A549 (cell line): ENCODE measurements around the gene DSCAML1. TPM values are rescaled to one million over a fixed set of nuclear protein-coding genes. Genes with fewer than 3 reads are reported as not detected.
A peak's percentile ranks its signal among the peaks of the same experiment; 100 is the strongest.

Experiments
- ATAC-seq, 2 experiments: fragments of 200-7000 bp in 1 of 2; fragments of >200 bp in 1 of 2; cut with Nextera tagmentation in 1 of 2; cut with Tn5 transposase in 1 of 2; 3 replicates each; pipeline versions ENCODE4 v1.8.0 to v1.9.1; 2018 to 2020; ENCODE audit warnings: mild to moderate bottlenecking in 1 of 2, moderate library complexity in 1 of 2
- CTCF ChIA-PET: fragments of 300-600 bp; sonication (Branson Sonifier 250); formaldehyde crosslinking; extraction: SDS; loops from one replicate; lab custom pipeline; 2021; ENCODE audit warnings: antibody characterized with exemption, inconsistent platforms; lab: Yijun Ruan, JAX
- POLR2A ChIA-PET: fragments of 350-600 bp; formaldehyde crosslinking; extraction: SDS; loops from one replicate; lab custom pipeline; 2021; ENCODE audit warnings: antibody characterized with exemption, inconsistent platforms; lab: Yijun Ruan, JAX
- DNase-seq, 2 experiments: peaks; one replicate each; pipeline versions ENCODE4 v3.0.0 to v3.0.0-alpha.2; 2011 to 2016; ENCODE audit warnings: low read depth in 1 of 2, low spot score in 1 of 2
- FAIRE-seq: peaks from 2 replicates; lab custom pipeline; 2011; peaks lifted over from hg19 to GRCh38; lab: Jason Lieb, UNC
- H3K27ac ChIP-seq, 2 experiments: fragments of >200 bp; sonication (Bioruptor Twin); formaldehyde crosslinking; 3 replicates each; pipeline ENCODE4 v1.5.1; 2016 to 2017
- H3K4me1 ChIP-seq: fragments of >200 bp; sonication (Bioruptor Twin); formaldehyde crosslinking; 3 replicates; pipeline ENCODE4 v1.6.1; 2016
- H3K4me2 ChIP-seq: fragments of >200 bp; sonication (Bioruptor Twin); formaldehyde crosslinking; 3 replicates; pipeline ENCODE4 v1.6.1; 2016
- H3K4me3 ChIP-seq: fragments of >200 bp; sonication (Bioruptor Twin); formaldehyde crosslinking; 3 replicates; pipeline ENCODE4 v1.5.1; 2016
- H3K9me3 ChIP-seq: fragments of >200 bp; sonication (Bioruptor Twin); formaldehyde crosslinking; 3 replicates; pipeline ENCODE4 v1.6.1; 2016
- CBX2 ChIP-seq: fragments of 200-600 bp; sonication (generic); IDR thresholded peaks from 2 replicates; pipeline ENCODE4 v1.6.1; 2016; ENCODE audit warnings: low read depth, mild to moderate bottlenecking, borderline replicate concordance
- CEBPB ChIP-seq, 2 experiments: fragments of >200 bp in 1 of 2; sonication (Bioruptor Twin) in 1 of 2; formaldehyde crosslinking in 1 of 2; IDR thresholded peaks; 2 replicates each; pipeline ENCODE4 v1.6.1; 2012 to 2016
- EHF ChIP-seq: fragments of 250-450 bp; sonication (Bioruptor Pico); IDR thresholded peaks from 2 replicates; pipeline ENCODE4 v1.5.0; 2020; ENCODE audit warnings: mild to moderate bottlenecking
- ELK1 ChIP-seq: fragments of 150-350 bp; IDR thresholded peaks from 2 replicates; pipeline ENCODE4 v1.6.1; 2014; ENCODE audit warnings: low read depth, mild to moderate bottlenecking, low read length
- EP300 ChIP-seq, 2 experiments: fragments of >200 bp; sonication (Bioruptor Twin); formaldehyde crosslinking; IDR thresholded peaks; 2 replicates in 1 of 2; 3 replicates in 1 of 2; pipeline ENCODE4 v1.6.1; 2016 to 2017
- ESRRA ChIP-seq: fragments of 150-350 bp; IDR thresholded peaks from 2 replicates; pipeline ENCODE4 v1.6.1; 2014; ENCODE audit warnings: mild to moderate bottlenecking, low read length, borderline replicate concordance
- FOSB ChIP-seq: fragments of 250-450 bp; sonication (Bioruptor Pico); IDR thresholded peaks from 2 replicates; pipeline ENCODE4 v1.5.0; 2020; ENCODE audit warnings: mild to moderate bottlenecking, moderate library complexity
- FOXS1 ChIP-seq: fragments of 250-450 bp; sonication (Bioruptor Pico); IDR thresholded peaks from 2 replicates; pipeline ENCODE4 v1.5.0; 2020; ENCODE audit warnings: mild to moderate bottlenecking, moderate library complexity
- KDM1A ChIP-seq: fragments of 200-600 bp; sonication (generic); IDR thresholded peaks from 2 replicates; pipeline ENCODE4 v1.6.1; 2016; ENCODE audit warnings: low read depth, mild to moderate bottlenecking
- NPAS2 ChIP-seq: fragments of 250-450 bp; sonication (Bioruptor Pico); IDR thresholded peaks from 2 replicates; pipeline ENCODE4 v1.8.0; 2022; ENCODE audit warnings: mild to moderate bottlenecking, moderate library complexity, borderline replicate concordance
- PBX3 ChIP-seq: IDR thresholded peaks from 2 replicates; pipeline ENCODE4 v1.6.1; 2012
- RARB ChIP-seq: fragments of 250-450 bp; sonication (Bioruptor Pico); IDR thresholded peaks from 2 replicates; pipeline ENCODE4 v1.8.0; 2021; ENCODE audit warnings: mild to moderate bottlenecking, moderate library complexity
- RCOR1 ChIP-seq: fragments of 150-350 bp; IDR thresholded peaks from 2 replicates; pipeline ENCODE4 v1.6.1; 2014; ENCODE audit warnings: antibody characterized with exemption, low read length, low read depth
- RNF2 ChIP-seq: fragments of 200-600 bp; sonication (generic); IDR thresholded peaks from 2 replicates; pipeline ENCODE4 v1.6.1; 2016; ENCODE audit warnings: low read depth, mild to moderate bottlenecking, antibody characterized with exemption, moderate library complexity, borderline replicate concordance
- SREBF2 ChIP-seq: fragments of 450-650 bp; IDR thresholded peaks from 2 replicates; pipeline ENCODE4 v1.6.1; 2014; ENCODE audit warnings: mild to moderate bottlenecking, moderate library complexity
- TFCP2L1 ChIP-seq: fragments of 250-450 bp; sonication (Bioruptor Pico); IDR thresholded peaks from 2 replicates; pipeline ENCODE4 v1.5.0; 2021; ENCODE audit warnings: mild to moderate bottlenecking
- WGBS: methylation state at CpG from one replicate; pipeline ENCODE4 v1.1.6; 2017; ENCODE audit errors: missing lambda C conversion rate; 5-methylcytosine and 5-hydroxymethylcytosine counted together
- polyA plus RNA-seq, 4 experiments: library from polyadenylated mRNA; depleted of rRNA in 3 of 4; stranded (reverse); fragments of >200 nt; fragmentation: RNase III in 1 of 4; extraction: RNeasy Plus Mini Kit Qiagen cat#74134 plus additional on column Dnase treatment in 1 of 4; gene quantifications; 2 replicates in 3 of 4; 3 replicates in 1 of 4; pipeline ENCODE4 v1.2.3, GENCODE V29; 2011 to 2017
- TF ChIP-seq, protein P1 (sequence below): fragments of 250-450 bp; sonication (Bioruptor Pico); IDR thresholded peaks from 2 replicates; pipeline ENCODE4 v1.5.0; 2020; ENCODE audit warnings: low read depth, mild to moderate bottlenecking, moderate library complexity

DSCAML1 gene
- polyA plus RNA-seq, 2 of the 4 experiments (the other 2 are of a cell fraction), result 0.12 to 0.31 TPM

DNA sequence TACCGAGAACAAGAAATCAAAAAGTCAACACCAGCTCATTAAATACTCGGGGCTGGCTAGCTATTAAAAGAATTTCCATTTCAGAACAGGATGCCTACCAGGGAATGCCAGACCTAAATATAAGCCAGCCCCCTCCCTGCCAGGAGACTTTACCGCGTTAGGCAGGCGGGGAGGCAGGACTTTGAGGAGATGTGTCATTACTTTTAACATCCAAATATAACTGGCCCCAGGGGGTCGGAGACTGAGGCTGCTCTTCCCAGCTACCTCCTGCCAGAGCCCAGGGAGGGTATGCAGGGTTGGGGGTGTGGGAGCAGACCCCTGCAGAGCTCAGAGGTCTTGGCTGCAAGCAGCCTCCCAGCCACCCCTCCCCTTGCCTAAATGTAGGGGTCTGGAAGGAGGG is 183.5 kb downstream of the DSCAML1 start:
- Histone ChIP-seq H3K27ac (no peak overlapping the region), H3K4me2 (no peak overlapping the region), H3K9me3 (no peaks in the 10 kb centered on the region), H3K4me3 (no peak overlapping the region), H3K4me1 (peaks cover 13% of the 10 kb centered on the region; the same call in 2 of the 3 replicates)
- no peak for FAIRE-seq
- DNase-seq, result no peak
- POLR2A ChIA-PET, result no interaction called here
- 54% methylated on average over 3 of the region's 6 CpGs for WGBS
- TF ChIP-seq TFCP2L1 (CRISPR knock-in tag) (no peak), PBX3 (no peak), FOXS1 (CRISPR knock-in tag) (no peak), CBX2 (no peak), NPAS2 (CRISPR knock-in tag) (no peak), RNF2 (no peak), CEBPB (IDR thresholded peaks at IDR 0.05) (no peak), ESRRA (no peak), FOSB (CRISPR knock-in tag) (no peak), EP300 (IDR thresholded peaks at IDR 0.05) (no peak), ELK1 (no peak), KDM1A (no peak)
- TF ChIP-seq, protein P1, sequence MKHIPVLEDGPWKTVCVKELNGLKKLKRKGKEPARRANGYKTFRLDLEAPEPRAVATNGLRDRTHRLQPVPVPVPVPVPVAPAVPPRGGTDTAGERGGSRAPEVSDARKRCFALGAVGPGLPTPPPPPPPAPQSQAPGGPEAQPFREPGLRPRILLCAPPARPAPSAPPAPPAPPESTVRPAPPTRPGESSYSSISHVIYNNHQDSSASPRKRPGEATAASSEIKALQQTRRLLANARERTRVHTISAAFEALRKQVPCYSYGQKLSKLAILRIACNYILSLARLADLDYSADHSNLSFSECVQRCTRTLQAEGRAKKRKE (CRISPR knock-in tag), result no peak
- CTCF ChIA-PET, result interaction anchor here (0.8 to 1.8 kb wide), 3 partner anchors 11 to 187 kb away, joined by 3 to 7 read pairs (median 3); no protein-coding TSS in a partner anchor
- ATAC-seq, result no peak

GRCh38 chr11:117612177-117612576 is 184.8 kb downstream of the DSCAML1 start:
- 96% methylated on average over 7 of the region's 7 CpGs for WGBS
- no peak for ATAC-seq
- no peak for TF ChIP-seq EHF (CRISPR knock-in tag)
- no peak for TF ChIP-seq TFCP2L1 (CRISPR knock-in tag)
- TF ChIP-seq SREBF2, result no peak
- no peak overlapping the region for H3K4me3 ChIP-seq
- FAIRE-seq, result no peak
- H3K4me2 ChIP-seq, result no peak overlapping the region
- ChIA-PET POLR2A (no interaction called here), CTCF (interaction anchor here (1.0 kb wide), 2 partner anchors 9 to 13 kb away, joined by 3 to 4 read pairs; no protein-coding TSS in a partner anchor)
- no peak for DNase-seq
- peaks cover 13% of the 10 kb centered on the region; the same call in 2 of the 3 replicates for H3K4me1 ChIP-seq
- no peak overlapping the region for H3K27ac ChIP-seq
- no peaks in the 10 kb centered on the region for H3K9me3 ChIP-seq

DNA sequence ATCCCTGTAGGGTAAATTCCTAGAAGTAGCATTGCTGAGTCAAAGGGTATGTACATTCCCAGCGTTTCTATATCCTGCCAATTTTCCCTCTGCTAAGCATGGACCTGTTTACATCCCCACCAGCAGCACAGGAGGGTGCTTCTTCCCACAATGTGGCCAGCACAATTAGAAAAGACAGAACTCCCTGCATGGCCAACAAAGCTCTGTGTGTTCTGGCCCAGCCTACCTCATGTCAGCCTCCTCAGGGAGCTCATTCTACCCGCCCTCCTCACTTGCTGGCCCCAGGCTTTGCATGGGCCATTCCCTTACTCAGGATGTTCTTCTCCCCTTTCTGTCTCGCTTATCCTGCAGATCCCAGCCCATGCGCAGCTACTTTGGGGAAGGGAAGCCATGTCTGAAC is 186.1 kb downstream of the DSCAML1 start:
- CTCF ChIA-PET, result interaction anchor here (0.6 to 0.7 kb wide), 2 partner anchors 15 to 196 kb away, joined by 3 to 4 read pairs; no protein-coding TSS in a partner anchor
- no peak overlapping the region for H3K27ac ChIP-seq
- TF ChIP-seq RCOR1 (no peak), RARB (CRISPR knock-in tag) (no peak)
- TF ChIP-seq, all 56 proteins: peak for 0
- ATAC-seq, result peak in 1 of 2 experiments; percentile 30; a peak in 2 of 6 replicates
- no peaks in the 10 kb centered on the region for H3K9me3 ChIP-seq
- H3K4me2 ChIP-seq, result no peak overlapping the region
- H3K4me1 ChIP-seq, result peaks cover 13% of the 10 kb centered on the region; the same call in 2 of the 3 replicates
- no peak overlapping the region for H3K4me3 ChIP-seq
- 63% methylated on average over 4 of the region's 4 CpGs for WGBS
- FAIRE-seq, result no peak
- POLR2A ChIA-PET, result no interaction called here
- DNase-seq, result no peak
